ENCODE measurements around the gene GLT8D2. TPM values are rescaled to one million over a fixed set of nuclear protein-coding genes. Genes with fewer than 3 reads are reported as not detected.

GLT8D2 gene
- total and polyA plus RNA-seq, 2 donors (not counting 3 experiments of a cell fraction or from before 2014, with no cell fraction given), result 1.7 to 2.6 TPM

GRCh38 chr12:104079024-104079423, 29.0 kb upstream of the GLT8D2 start:
- dilution Hi-C loops (cut with MboI; ENCODE audit: extremely low pct_ligation_motif_present, low sequenced_read_pairs) (no loop called here), intact Hi-C loops (cut with micrococcal nuclease) (no loop called here)
- no peak overlapping the region for H3K4me2 ChIP-seq (ENCODE audit: insufficient read depth, low read length)

More at GRCh38 chr12:104079024-104079423, 29.0 kb upstream of the GLT8D2 start:
- no peak overlapping the region for H3K9ac ChIP-seq (replicated peaks; ENCODE audit: extremely low read depth, insufficient read depth, low read length)
- no peaks in the 10 kb centered on the region for H3K9me1 ChIP-seq (replicated peaks; ENCODE audit: control insufficient read depth, extremely low read depth, insufficient read depth, low read length)
- FAIRE-seq, result no peak
- ChIA-PET POLR2A (no interaction called here), CTCF (no interaction called here)
- no peaks in the 10 kb centered on the region for H3K9me3 ChIP-seq (replicated peaks; ENCODE audit: control insufficient read depth, insufficient read depth, low read length)
- no peaks in the 10 kb centered on the region for H3K27me3 ChIP-seq (ENCODE audit: control insufficient read depth in 2 of 2, insufficient read depth in 2 of 2, low read length in 2 of 2)
- H3K4me1 ChIP-seq (ENCODE audit: control insufficient read depth, extremely low read depth, insufficient read depth, low read length), result no peaks in the 10 kb centered on the region
- no peak overlapping the region for H3K27ac ChIP-seq (ENCODE audit: insufficient read depth, low read depth, low read length)
- H2AFZ ChIP-seq (ENCODE audit: low read depth, low read length), result no peak overlapping the region
- peaks cover 0 to 3% of the 10 kb centered on the region in 2 experiments for H3K36me3 ChIP-seq (ENCODE audit: control insufficient read depth in 2 of 2, extremely low read depth in 1 of 2, insufficient read depth in 2 of 2, low read length in 2 of 2)
- no peak overlapping the region for H3K4me3 ChIP-seq (replicated peaks in 1 of 3; ENCODE audit: insufficient read depth in 1 of 3, low read depth in 1 of 3, low read length in 3 of 3)
- H4K20me1 ChIP-seq (replicated peaks; ENCODE audit: control insufficient read depth, extremely low read depth, insufficient read depth, low read length), result no peaks in the 10 kb centered on the region
- H3K79me2 ChIP-seq (ENCODE audit: control insufficient read depth, insufficient read depth, low read length), result peaks cover 8% of the 10 kb centered on the region
- TF ChIP-seq MYC (IDR thresholded peaks at IDR 0.05; ENCODE audit: low read depth, low read length), result no peak
- TF ChIP-seq POLR2A (IDR thresholded peaks at IDR 0.05; ENCODE audit: low read depth, low read length), result no peak
- TF ChIP-seq JUN (IDR thresholded peaks at IDR 0.05; ENCODE audit: borderline replicate concordance, insufficient read depth, insufficient read length, low read depth), result no peak
- no peak for TF ChIP-seq EZH2 (IDR thresholded peaks at IDR 0.05; ENCODE audit: borderline replicate concordance, low read depth, low read length, severe bottlenecking)
- TF ChIP-seq CTCF (IDR thresholded peaks at IDR 0.05; ENCODE audit: extremely low read depth in 1 of 2, insufficient read depth in 1 of 2, low read depth in 1 of 2, low read length in 2 of 2), result no peak
- no peak for TF ChIP-seq POLR2AphosphoS5 (IDR thresholded peaks at IDR 0.05; ENCODE audit: insufficient read depth, low read depth, low read length)
- no peak for TF ChIP-seq GATA2 (IDR thresholded peaks at IDR 0.05; ENCODE audit: insufficient read depth, insufficient read length, low read depth, low read length)
- TF ChIP-seq FOS (IDR thresholded peaks at IDR 0.05; ENCODE audit: borderline replicate concordance, insufficient read depth, low read length), result no peak
- no peak for TF ChIP-seq MAX (IDR thresholded peaks at IDR 0.05; ENCODE audit: insufficient read depth, insufficient read length)
- no TSS peak for BruUV-seq (replicated peaks)
- DNase-seq (ENCODE audit: low read depth, low spot score), result no peak

All from endothelial cell of umbilical vein (primary cell).